Activated CD4-positive, alpha-beta T cell treated with anti-CD3 and anti-CD28 coated beads, Interleukin-10, Interleukin-2, amounts not matched to agents 100 ng/mL and 50 ng/mL, durations not matched to agents 16 hours and 8 hours (primary cell): ENCODE results near the gene MRPS31.
"Not testable (repeated sequence)": the region's sequence is repeated elsewhere in the genome, so short reads cannot be mapped to it uniquely, and the experiment has no call there.

ENCODE experiments used
- DNase-seq: peaks from one replicate; pipeline ENCODE4 v3.0.0-alpha.2; 2020

Gene MRPS31

DNA sequence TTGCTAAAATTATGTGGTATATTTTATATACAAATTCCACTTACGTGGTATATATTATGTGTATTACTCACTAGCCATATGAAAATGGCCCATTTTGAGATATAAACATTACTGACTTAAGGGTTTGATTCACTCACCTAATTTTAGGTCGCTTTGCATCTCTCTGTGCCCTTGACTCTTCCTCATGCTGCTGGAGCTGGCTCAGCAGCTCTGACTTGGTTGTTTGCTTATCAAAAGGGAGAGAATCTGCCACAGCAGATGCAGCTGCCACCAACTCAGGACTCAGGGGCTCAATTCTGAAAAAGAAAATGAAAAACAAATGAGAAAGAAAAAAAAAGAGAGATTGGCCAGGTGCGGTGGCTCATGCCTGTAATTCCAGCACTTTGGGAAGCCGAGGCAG is 12.2 kb downstream of the MRPS31 start:
- no peak for DNase-seq

DNA sequence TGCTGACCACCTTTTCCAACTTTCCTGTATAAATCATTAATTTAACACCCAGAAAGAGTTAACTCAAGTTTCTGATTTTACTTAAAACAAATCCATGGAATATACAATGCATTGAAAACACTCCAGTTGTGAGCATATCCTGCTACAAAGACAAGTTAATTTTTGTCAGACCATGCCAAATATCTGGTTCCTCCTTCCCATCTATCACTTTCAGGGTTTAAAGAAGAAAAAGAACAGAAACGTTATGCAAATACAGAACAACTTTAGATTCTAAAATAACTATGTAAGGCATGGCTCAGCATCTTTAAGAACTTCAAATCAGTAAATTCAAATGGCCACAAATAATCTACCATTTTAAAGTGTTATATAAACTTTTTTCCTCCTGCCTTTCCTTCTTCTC is 14.9 kb downstream of the MRPS31 start:
- no peak for DNase-seq

DNA sequence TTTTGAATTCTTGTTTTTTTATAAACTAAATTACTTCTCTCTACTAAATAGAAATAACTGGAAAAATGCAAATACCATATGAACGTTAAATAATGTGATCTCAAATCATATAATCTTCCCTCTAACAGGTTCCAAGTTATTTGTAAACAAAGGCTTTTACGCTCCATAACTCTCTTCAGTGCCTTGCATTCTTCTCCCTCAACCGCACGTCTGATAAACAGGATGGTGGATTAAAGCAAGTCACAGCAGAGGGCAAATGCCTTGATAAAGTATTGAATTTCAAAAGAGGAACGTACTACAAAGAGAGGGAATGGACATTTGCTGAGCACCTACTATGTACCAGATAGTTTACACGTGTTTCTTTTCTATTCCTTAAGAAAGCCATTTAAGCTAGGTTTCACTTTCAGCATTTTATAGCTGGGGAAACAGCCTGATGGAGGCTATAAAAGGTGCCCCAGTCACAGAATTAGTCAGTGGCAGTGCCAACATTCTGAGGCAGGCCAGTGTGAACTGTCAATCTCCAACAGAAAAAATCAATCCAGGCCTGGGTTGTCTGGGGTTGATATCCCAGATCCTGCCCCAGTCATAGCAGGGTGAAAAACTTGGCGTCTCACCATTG is 15.8 kb downstream of the MRPS31 start:
- peak; percentile 29 for DNase-seq

DNA sequence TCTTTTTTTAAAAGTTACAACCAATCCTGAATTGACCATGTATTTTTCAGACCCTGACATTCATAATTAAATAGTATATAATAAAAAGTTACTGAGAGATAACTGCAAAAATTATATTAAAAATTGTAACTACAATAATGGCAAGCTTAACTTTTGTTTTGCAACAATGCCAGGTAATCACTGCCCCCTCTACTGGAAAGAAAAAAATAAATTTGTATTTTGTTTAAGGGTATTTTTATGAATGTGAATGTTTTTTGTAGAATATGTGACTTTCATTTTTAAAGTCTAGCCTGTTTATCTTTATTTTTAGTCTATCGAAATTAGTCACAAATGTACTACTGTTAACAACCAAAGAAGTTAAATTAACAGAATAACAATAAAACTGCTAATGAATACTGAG is 21.7 kb downstream of the MRPS31 start:
- DNase-seq, result no peak

DNA sequence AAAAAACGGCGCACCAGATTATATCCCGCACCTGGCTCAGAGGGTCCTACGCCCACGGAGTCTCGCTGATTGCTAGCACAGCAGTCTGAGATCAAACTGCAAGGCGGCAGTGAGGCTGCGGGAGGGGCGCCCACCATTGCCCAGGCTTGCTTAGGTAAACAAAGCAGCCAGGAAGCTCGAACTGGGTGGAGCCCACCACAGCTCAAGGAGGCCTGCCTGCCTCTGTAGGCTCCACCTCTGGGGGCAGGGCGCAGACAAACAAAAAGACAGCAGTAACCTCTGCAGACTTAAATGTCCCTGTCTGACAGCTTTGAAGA is 35.8 kb downstream of the MRPS31 start:
- not testable (repeated sequence) for DNase-seq

DNA sequence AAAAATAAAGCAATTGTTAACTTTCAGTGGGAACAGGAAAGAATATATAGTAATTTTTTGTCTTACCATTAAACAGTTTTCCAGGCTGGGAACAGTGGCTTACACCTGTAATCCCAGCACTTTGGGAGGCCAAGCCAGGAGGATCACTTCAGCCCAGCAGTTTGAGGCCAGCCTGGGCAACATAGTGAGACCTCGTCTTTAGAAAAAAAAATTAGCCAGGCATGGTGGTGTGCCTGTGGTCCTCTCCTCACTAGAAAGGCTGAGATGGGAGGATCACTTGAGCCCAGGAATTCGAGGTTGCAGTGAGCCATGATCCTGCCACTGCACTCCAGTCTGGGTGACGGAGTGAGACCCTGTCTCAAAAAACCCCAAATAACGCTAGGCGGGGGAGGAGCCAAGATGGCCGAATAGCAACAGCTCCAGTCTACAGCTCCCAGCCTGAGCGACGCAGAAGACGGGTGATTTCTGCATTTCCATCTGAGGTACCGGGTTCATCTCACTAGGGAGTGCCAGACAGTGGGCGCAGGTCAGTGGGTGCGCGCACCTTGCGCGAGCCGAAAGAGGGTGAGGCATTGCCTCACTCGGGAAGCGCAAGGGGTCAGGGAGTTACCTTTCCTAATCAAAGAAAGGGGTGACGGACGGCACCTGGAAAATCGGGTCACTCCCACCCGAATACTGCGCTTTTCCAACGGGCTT is 36.3 kb downstream of the MRPS31 start:
- DNase-seq, result not testable (repeated sequence)

DNA sequence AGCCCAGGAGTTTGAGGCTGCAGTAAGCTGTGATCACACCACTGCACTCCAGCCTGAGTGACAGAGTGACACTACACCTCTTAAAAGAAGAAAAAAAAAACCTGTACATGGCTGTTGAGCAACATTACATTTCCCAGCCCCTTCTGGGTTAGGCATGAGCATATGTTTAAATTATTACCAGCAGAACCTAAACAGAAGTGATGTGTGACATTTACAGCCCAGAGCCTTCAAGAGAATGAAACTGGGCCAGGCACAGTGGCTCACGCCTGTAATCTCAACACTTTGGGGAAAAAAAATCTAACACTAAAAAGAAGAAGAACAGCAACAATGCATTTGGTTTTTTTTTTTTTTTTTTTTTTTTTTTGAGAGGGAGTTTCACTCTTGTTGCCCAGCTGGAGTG is 38.3 kb downstream of the MRPS31 start:
- DNase-seq, result no peak

DNA sequence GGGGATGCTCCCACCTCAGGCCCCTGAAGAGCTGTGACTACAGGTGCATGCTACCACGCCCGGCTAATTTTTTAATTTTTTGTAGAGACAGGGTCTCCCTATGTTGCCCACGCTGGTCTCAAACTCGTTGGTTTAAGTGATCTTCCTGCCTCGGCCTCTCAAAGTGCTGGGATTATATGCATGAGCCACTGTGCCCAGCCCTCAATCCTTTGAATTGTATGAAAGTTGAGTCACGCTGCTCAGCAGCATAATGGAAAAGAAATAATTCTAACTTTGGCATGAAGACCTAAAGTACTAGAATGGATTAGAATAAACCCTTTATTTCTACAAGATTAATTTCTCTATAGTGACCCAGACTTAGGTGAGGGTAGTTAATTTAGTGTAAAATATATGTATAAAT is 42.4 kb downstream of the MRPS31 start:
- DNase-seq, result no peak

DNA sequence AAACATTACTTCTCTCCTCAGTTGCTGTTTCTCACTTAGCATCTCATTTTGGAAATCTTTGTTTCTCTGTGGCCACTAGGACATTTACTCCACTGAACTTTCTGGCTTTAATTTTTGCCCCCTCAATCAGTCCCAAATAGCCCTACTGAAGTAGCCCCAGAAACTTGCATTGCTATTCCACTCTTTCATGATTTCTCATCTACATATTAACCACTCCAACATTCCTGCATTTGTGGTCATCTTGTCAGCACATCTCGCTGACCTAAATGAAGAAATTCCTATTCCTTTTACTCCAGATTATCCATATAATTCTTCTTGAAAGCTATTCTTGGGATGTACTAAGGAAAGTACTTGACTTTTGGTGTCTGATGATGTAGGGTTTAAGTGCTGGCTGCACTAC is 56.6 kb downstream of the MRPS31 start:
- DNase-seq, result not testable (repeated sequence)

DNA sequence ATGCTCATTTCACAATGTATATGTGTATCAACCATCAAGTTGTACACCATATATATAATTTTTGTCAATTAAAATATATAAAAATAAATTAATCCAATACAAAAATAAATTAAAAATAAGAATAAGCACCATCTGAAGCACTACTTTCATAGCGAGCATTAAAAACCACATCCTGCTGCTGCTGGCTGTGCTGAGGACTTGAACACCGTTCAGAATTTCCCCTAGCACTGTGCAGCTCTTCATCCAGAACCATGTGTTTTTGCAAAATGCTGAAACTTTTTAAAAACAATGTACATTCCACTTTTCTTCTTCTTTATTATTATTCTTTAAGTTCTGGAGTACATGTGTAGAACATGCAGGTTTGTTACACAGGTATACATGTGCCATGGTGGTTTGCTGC is 64.6 kb downstream of the MRPS31 start:
- DNase-seq, result no peak

DNA sequence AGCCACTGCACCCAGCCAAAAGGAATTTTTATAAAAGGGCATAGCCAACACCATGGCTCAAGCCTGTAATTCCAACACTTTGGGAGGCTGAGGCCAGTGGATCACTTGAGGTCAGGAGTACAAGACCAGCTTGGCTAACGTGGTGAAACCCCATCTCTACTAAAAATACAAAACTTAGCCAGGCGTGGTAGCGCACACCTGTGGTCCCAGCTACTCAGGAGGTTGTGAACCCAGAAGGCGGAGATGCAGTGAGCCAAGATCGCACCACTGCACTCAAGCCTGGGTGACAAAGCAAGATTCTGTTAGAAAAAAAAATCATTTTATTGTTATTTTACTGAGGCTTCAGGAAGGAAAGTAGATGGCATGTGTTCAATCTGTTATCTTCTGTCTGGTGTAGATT is 73.3 kb downstream of the MRPS31 start:
- DNase-seq, result no peak

DNA sequence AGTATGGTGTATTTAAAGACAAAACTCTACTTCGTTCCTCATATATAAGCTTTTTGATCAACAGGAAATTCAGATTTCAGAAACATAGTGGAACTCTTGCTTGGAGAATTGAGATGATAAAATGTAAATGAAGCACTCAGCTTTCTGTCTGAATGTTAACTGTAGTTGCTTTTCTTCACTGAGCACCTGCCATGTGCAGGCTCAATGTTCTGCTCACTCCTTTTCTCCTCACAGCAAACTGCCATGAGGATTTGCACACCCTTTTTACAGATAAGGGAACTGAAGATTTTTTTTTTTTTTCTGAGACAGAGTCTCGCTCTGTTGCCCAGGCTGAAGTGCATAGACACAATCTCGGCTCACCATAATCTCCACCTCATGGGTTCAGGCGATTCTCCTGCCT is 76.6 kb downstream of the MRPS31 start:
- DNase-seq, result no peak

DNA sequence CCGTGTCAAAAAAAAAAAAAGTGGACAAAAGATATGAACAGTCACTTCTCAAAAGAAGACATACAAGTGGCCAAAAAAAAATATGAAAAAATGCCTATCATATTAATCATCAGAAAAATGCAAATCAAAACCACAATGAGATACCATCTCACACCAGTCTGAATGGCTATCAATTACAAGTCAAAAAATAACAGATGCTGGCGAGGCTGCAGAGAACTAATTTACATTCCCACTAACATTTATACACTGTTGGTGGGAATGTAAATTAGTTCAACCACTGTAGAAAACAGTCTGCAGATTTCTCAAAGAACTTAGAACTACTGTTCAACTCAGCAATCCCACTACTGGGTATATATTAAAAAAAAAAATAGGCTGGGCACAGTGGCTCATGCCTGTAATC is 78.0 kb downstream of the MRPS31 start:
- no peak for DNase-seq

DNA sequence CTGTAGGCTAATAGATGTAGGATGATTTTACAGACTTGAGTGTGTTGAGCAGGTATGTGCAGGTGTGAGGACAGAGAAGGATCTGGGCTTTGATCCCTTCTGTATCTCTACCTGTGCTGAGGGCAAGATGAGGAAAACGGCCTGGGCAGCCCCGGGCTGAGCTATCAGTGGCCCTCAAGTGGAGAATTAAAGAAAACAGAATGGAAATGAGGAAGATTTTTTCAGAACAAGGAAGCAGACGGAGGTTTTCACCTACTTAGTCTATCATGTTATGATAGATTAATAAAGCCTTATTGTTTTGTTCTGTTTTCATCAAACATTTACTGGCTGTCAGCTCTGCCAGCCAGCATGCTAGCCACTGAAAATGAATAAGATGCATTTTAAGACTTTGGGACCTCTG is 82.2 kb downstream of the MRPS31 start:
- no peak for DNase-seq

DNA sequence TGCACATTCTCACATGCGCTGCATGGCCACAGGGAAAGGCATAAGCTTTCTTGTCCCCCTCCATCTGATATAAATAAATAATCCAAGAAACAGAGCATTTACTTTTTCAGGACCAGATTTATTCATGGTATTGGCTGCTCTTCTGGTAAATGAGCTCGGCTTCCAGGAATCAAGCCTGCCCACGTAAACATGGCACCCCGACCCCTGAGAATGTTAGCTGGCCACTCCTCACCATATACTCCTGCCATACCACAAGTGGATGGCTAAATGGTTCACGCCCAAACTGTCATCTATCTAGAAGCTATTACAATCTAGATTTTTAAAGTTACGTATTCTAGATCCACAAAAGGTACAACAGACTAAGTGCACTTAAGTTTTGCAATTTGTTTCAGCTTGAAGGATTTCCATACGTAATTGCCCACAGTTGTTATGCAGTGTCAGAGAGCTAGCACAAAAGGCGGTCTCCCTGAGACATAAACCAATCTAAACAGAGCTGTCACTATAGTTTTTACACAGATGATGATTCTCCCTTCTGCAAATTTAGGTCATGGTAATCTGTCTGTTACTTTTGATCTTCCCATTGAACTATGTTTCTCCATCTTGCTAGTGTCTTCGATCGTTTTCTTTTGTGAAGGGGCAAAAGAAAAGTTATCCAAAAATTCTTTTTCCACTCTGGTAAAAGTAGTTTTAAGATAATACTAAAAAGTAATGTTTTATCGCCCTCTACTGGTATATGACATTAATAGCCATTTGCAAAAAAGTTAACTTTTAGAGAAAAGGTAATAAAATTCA is 88.3 kb downstream of the MRPS31 start:
- DNase-seq, result peak; percentile 24

DNA sequence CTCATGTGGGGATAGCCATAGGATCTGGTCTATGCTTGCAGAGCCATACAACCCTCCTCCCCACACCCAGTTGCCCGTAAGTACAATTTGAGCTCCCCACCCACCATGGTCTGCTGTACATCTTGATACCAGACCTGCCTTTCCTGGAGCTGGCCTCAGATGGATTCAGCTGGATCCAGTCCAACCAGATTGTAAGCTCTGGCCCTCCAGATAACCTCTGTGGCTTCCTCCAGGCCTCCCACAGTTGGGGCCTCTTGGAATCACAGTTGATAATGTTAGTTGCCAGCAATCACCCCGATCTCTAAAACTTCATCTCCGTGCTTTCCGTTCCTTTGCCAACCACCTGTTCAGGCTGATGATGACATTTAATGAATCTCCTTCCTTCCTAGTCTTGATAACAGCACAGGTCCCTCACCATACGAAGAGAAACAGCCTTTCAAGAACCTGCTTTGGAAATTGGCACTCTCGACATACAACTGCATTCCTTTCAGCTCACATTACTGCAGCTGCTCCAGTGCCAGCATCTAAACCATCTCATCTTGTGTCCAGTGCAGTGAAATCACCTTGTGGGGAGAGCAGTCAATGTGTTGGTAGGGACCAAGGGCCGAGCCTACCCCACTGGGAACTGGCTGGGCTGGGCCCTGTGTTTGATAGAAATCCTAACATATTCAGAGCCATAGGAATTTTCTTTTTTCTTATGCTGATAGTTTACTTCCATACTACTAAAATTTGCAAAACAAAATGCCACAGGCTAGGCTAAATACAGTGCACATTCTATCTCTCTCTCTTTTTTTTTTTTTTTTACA is 89.4 kb downstream of the MRPS31 start:
- no peak for DNase-seq

DNA sequence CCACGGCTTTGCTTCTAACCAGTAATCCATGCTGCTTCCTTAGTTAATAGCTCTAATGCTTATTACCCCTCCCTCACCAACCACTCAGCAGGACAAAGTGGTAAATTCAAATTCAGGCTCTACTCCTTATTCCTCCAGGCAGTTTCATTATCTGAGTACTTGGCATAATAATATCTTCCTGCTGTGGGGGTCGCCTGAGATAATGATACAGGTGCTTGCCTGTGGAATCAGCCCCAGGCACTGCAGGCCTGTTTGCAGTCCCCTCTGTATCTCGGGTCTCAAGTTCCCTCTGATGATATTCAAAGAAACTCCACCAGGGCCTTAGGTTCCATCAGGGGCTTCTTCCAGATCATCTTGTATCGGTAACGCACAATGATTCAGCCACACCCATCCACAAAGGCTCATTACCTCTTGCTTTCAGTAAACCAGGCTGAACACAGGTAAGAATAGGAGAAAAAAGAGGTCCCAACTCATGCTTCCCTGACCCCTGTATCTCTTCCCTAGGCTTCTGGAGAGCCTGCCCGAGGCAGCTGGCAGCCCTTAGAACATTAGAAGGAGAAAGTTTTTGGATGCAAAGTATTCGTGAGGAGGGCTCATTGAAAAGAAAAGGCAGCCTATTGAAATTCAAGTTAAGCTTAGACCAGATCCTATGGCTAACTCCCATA is 90.2 kb downstream of the MRPS31 start:
- DNase-seq, result no peak

DNA sequence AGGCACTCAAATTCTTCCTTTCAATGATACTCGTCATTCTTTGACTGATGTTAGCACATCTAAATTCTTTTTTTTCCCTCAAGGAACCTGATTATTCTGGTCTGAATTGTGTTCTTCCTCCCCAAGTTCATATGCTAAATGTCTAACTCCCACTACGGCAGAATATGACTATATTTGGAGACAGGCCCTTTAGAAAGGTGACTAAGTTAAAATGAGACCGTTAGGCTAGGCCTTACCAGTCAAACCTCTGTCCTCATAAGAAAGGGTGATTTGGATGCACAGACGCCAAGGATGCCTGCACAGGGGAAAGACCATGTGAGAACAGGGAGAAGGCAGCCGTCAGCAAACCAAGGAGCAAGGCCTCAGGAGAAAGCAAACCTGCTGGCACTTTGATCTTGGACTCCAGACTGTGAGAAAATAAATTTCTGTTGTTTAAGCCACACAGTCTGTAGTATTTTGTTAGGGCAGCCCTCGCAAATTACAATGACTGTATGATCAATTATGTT is 91.5 kb downstream of the MRPS31 start:
- no peak for DNase-seq
